Stimulated activated CD8-positive, alpha-beta memory T cell treated with anti-CD3 and anti-CD28 coated beads, Interleukin-4, amount 100 ng/mL, for 4 hours (primary cell): ENCODE measurements around the gene FMNL1.

Source experiments
- DNase-seq, 2 donors: peaks; one replicate each; pipeline ENCODE4 v3.0.0-alpha.2; 2020; ENCODE audit warnings: low read depth in 2 of 2, low spot score in 1 of 2

FMNL1 gene

DNA sequence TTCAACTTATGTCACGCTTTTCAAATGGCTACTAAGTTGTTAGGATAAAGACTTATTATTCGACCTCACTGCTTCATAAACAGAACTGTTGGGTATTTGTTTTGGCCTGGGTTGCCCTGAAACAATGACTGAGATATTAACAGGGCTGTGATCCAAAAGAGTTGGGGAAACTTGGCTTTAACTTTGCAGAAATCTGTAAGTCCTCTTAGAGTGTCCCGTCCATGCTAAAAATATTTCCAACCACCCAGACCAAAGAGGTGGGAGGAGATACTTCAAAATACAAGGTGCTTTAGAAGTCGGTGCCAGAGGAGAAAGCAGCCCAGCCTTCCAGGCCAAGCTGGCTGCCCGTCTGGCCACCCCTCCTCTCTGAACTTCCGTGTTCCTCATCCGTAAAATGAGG lies 56.3 kb downstream of the FMNL1 start:
- no peak for DNase-seq

GRCh38 chr17:45279898-45280297 lies 58.2 kb downstream of the FMNL1 start:
- DNase-seq = no peak

DNA sequence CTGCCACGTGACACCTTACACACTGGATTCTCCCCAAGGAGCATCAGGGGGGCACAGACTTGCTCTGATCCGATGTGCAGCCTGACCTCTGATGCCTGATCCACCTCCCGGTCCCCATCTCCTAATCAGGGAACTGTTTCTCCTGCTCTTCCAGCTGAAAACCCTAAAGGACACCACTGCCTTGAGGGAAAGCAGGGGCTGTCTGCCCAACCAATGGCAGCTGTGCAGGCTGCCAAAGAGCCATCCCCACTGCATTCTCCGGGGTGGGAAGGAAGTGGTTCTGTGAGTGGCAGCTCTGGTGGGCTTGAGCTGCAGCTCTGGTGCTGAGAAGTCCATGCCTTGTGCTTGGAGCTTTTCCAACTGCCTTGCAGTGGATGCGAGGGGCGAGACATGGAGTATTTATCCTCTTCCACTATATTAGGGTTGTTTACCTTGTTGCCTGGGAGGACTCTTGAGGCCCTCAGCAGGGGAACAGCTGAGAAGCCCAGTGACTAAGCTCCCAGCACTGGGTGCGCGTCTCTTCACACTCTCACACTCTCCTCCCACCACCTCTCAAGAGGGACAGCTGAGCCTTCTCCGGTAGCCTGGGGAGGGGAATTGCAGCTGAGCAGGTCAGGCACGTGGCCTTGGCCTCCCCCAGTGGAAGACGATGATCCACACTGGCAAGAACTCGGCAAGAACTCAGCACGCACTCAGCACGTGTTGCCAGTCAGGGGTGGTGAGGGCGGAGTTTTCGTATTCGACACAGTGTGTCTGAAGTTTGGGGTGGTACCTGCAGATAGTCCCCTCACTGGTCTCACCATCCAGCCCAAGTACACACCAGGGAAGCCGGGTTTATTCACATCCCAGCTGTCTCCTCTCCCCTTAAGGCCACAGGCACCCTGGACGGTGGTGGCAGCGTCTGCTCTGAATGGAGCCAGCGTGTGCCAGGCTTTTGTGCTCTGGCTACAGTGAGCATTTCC lies 61.3 kb downstream of the FMNL1 start:
- DNase-seq = no peak

DNA sequence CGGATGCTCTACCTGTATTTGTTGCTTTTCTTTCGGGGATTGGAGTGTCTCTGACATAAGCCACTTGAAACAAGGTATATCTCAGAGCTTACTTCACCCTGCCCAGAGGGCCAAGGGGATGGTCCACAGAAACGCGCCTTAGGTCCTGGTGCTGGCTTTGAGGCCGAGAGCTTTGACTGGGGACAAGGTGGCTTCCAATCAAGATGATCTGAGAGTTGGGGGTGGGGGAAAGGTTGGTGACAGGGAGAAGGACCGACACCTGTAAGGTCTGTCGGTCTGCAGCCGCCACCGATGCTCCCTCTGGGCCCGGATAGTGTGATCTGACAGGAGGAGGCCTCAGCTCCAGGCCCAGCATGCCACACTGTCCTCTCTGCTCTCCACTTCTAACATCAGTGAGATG lies 62.0 kb downstream of the FMNL1 start:
- no peak for DNase-seq

DNA sequence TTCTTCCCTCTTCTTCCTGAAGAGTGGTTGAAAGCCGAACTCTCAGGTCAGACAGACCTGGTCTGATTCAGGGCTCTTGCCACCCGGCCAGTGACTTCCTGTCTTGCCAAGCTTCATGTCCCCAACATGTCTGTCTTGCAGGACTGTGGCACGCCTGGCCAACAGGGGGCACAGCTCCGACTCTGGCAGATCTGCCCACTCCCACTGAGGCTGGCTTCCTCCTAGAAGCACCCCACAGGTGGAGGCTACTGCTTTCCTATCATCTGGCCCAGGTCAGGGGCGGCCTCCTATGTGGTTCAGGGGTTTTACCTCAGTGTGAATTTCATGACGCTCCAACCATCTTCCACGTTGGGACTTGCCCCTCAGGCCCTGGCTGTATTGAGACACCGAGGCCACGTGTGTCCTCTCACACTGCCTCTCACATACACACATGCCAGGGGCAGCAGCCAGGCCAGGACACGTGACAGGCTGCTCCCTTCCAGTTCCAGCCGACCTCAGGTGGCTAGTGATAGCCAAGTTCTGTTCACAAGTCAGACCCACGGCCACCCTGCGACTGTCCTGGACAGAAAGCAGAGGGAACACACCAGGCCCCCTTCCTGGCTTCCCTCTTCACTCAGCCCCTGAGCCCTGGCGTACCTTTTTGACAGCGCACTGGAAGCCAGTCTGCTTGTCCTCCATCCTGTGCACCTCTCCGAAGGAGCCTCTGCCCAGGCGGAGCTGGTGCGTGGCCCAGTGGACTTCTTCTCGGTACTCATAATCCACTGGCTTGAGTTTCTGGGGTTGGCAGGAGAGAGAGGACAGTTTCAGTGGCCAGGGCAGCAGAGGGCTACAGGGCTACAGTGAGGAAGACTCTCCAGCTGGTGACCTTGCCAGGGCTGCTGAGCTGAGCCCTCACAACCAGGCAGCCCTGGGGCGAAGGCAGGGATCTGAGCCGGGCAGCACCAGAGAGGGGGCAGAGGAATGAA lies 62.8 kb downstream of the FMNL1 start:
- no peak for DNase-seq

GRCh38 chr17:45286286-45286685 lies 64.6 kb downstream of the FMNL1 start:
- DNase-seq = no peak

- no peak for DNase-seq
Observed at GRCh38 chr17:45287526-45288500, 66.1 kb downstream of the FMNL1 start.

- no peak for DNase-seq
Observed at GRCh38 chr17:45288825-45289224, 67.1 kb downstream of the FMNL1 start.

GRCh38 chr17:45289301-45290268 lies 67.9 kb downstream of the FMNL1 start:
- DNase-seq = no peak

DNA sequence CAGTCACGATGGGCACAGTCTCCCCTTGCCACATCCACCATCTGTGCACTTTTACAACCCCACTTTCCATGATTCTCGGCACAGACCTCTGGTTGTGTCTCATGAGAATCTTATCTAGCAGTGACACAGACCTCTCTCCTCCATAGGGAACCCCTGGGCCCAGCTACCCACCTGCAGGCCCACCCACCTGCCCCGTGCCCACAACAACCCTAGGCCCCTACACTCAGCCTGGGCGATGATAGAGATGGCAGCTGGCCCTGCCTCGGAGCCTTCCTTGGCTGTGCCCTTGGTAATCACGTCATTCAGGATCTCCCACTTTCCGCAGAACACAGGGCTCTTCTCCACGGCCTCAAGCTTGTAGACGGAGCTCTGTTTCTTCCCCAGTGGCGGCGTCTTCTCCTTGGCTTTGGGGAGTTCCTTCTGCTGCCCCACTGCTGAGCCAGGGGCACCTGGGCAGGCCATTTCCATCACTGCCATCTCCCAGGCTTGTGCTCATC lies 68.6 kb downstream of the FMNL1 start:
- no peak for DNase-seq

DNA sequence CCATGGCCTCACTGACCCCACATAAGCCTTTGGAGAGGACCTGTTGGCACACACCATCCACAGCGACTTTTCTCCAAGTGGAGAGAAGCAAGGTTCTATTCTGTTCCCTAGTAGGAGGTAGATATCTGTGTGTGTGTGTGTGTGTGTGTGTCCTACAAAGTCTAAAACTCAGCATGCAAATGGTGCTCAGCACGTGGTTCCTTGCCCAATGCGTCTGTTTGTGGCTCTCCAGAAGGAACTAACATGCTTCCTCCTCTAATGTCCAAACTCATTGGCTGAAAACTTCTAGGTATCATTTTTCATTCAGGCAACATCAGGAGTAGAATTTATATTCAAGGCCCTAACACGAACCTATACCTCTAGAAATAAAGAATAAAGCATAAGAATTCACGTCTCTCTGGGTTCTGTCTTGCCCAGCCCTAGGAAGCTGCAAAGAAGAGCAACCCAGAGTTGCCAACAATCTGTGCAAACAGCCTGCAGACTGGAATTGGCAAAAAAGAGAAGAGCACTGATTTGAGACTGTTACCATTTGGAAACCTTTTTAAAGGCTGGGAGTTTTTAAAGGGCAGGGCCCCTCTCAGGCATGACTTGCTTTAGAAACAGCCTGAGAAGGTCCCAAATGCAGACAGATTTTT lies 69.6 kb downstream of the FMNL1 start:
- DNase-seq = no peak

GRCh38 chr17:45292696-45293412 lies 71.2 kb downstream of the FMNL1 start:
- DNase-seq = no peak

DNA sequence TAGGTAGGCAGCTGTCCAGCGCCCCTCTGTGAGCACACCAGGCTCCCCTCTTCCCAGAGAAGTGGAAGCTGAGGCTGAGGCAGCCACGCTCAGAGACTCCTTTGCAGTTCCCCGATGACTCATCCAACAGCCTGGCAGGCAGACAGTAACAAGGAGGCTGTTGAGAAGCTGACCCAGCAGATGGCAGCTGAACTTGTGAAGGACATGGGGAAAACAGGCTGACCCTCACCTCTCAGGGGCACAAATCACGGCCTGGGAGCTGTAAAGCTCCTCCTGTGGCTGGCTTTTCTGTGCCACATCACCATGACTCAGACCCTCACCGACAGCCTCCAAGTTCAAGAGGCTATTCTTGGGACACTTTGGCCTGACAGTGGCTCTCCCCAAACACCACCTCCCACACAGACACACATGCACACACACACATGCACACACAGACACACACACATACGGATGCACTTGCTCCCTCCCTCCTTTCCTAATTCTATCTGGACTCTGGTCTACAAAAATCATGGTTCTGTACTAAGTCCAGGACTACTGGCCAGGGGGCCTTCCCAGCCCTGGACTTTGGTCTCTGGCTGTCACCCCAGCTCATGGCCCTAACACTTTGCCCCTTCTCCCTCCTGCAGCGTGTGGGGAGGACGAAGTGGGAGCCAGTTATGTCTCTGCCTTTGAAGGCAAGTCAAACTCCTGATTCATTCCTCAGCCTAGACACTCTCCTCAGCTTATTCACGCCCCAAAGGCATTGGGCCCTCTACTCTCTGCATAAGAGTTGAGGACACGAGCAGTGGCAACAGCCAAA lies 71.9 kb downstream of the FMNL1 start:
- no peak for DNase-seq

GRCh38 chr17:45294506-45294905 lies 72.8 kb downstream of the FMNL1 start:
- no peak for DNase-seq

GRCh38 chr17:45296003-45296832 lies 74.5 kb downstream of the FMNL1 start:
- no peak for DNase-seq

DNA sequence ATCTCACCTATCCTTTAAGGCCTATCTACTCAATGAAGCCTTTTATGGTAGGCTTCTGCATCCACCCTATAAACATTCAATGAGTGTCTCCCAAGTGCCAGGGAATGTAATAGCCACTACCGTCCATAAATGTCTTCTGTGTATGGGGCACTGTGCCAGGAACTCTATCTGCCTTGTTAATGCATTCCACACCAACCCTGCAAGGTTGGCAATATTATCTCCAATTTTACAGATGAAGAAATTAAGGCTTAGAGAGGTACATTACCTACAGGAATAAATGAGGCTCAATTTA lies 75.1 kb downstream of the FMNL1 start:
- no peak for DNase-seq
